ENCODE measurements around the gene CADM1. TPM values are rescaled to one million over a fixed set of nuclear protein-coding genes. Genes with fewer than 3 reads are reported as not detected.

Gene CADM1
- total RNA-seq, 1 donor from 2014 or later = 65.4 TPM

DNA sequence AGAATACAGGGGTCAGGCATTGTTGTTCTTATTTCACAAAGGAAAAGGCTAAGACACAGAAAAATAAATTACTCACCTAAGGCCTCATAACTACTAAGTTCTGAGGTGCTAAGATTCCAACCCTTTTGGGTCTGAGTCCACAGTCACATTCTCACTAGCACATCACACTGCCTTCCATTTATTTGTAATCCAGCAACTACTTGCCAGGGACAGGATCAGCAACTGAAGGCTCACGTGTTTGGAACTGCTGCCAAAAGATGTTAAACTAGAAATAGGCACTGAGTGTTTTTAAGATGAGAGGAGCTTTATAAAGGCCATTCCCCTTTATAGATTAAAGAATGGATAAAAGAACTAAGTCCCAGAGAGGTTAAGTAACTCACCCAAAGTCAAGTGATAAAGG lies 58.0 kb downstream of the CADM1 start:
- no peak for DNase-seq (ENCODE audit: low read depth)

DNA sequence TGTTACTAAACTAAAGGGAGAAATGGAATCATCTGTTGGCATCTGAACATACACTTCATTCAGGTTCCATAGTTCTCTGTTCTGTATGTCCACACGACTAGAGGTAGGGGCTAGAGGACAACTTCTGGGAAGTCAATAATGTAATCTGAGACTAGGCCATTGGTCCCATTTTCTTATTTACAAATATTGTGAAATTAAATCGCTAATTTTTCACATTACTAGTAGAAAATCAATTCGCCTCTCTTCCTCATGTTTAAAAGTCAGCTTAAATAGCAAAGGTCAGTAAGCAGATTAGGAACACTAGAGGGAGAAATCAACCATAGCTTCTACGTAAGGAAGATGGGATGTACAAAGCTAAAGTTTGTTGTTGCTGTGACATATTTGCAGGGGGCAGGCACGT lies 59.7 kb downstream of the CADM1 start:
- DNase-seq (ENCODE audit: low read depth) = no peak

DNA sequence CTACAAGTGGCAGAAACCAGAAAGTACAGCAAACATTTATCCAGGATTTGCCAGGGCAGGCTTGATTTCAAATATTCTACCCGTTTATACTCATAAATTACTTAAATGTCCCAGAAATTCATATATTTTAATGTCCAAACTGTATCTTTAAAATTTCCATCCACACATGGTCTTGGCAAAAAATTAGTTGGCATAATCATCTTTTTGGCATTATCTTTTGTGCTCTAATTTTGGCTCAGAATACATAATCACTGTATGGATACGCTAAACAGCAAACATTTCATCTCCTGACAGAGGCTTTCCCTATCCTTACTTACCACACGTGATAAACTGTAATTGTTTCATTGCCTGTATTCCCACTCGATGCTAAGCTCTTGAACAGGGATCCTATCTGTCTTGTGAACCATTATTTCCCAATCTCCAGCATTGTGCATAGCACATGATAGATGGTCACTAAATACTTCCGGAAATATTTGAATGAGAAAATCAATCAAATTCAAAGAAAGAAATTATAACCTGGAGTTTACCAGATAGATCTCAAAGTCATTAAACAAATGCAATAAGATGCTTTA lies 64.2 kb downstream of the CADM1 start:
- DNase-seq (ENCODE audit: low read depth) = no peak

DNA sequence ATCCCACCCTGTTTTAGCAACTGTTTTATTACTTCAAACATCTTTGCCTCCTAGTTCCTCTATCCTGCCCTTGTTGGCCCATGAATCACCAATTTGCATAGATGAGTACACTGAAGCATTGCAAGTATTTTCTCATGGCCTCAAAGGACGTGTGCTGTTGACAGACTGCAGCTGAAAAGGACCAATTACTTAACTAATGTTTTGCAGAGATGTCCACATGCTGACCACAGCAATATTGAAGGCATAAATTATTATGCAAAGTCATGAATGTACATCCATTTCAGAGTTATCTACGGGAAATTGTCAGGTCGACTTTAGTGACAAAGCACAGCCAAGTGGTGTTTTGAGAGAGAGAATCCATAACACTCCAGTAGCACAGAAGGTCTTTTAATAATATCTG lies 64.8 kb downstream of the CADM1 start:
- peak; percentile 80 for DNase-seq (ENCODE audit: low read depth)

DNA sequence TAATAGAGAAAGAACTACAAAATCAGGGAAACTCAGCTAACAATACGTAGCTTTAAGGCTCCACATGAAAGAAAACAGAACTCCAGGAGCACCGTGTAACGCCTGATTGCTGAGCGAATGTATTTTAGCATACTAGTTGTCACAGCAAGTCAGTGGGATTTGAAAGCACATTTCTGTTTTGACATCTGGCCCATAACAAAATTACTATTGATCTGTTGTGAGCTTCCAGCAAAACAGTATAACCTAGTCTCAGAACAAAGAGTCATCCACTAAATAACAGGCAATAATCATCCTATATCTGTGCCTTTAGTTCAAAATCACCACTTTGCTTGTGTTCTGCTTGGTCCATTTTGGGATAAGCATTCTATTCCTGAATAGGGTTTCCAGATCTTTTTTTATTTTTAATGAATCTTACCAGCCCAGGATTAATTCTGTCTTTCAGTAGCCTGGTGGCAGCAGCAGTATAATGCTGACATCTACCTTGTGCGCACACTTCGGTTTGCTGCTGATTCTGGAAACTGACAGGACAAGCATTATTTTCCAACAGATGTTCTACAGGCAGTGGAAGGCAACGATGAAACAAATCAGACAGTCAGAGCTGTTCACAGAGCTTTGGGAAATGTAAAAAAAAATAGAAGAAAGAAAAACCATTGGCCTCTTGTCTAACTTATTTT lies 66.2 kb downstream of the CADM1 start:
- no peak for DNase-seq (ENCODE audit: low read depth)

DNA sequence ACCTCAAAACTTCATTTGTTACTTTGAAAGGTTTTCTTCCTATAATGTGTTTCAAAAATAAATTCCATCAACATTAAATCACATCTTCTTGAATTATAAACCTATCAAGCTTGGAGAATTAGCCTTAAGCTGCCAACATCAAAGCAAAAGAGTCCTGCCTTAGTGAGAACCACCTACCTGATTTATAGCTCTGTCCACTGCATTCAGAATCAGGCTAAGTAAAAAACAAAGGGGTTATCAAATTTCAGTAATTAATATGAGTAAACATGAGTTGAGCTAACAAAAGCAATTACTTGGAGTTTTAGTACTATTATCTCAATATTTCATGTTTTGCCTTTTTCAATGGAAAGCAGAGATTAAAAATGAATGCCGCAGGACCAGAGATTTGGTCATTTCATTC lies 73.9 kb downstream of the CADM1 start:
- DNase-seq (ENCODE audit: low read depth) = no peak

DNA sequence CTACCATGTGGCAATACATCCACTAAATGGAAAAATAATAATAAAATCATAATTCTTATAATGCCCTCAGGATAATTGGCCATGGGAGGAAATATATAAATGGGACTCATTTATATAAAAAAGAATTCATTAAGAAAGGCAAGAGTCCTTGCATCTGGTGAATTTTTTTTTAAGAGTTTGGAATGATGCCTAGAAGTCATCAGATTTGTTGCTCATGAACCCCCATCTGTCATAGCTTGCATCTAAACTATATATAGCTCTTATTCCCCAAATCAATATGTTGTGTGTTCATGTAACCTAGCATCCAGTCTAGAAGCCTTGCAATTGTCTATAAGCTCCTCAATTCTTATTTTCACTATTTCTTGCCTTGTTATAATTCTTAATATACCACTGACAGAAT lies 75.9 kb downstream of the CADM1 start:
- no peak for DNase-seq (ENCODE audit: low read depth)

DNA sequence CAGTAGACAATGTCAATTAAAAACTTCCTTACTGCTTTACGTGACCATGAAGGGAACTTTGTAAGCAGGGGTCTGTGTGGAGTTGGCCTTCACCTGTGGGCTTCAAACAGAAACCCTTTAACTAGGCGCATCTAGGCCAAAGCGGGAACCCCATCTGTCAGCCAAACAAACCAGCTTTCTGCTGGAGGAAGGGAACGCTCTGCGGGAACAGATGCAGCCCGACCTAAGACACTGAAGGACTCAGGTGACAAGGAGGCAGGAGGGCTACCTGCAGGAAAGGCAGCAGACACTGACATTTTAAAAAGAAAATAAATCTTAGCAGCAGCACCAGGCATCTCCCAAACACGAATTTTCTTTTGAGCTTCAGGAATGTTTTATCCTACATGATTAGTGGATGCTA lies 78.4 kb downstream of the CADM1 start:
- no peak for DNase-seq (ENCODE audit: low read depth)

DNA sequence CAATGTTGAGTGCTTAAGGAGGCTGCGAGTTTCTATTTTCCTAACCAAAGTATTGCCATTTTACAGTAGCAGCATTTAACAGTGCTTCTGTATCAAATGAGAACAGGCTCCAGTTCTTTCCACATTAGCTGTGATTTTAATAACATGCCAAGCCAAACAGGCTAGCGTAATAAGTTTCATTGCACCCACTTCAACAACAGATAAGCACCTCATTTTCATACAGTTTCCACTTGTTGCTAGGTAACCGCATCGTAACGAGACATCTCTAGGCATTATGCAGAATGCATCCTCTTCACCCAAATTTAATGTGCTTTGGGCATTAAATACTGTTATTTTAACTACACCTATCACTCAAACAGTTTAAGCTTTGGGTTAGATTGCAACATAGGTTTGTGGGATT lies 79.0 kb downstream of the CADM1 start:
- no peak for DNase-seq (ENCODE audit: low read depth)

DNA sequence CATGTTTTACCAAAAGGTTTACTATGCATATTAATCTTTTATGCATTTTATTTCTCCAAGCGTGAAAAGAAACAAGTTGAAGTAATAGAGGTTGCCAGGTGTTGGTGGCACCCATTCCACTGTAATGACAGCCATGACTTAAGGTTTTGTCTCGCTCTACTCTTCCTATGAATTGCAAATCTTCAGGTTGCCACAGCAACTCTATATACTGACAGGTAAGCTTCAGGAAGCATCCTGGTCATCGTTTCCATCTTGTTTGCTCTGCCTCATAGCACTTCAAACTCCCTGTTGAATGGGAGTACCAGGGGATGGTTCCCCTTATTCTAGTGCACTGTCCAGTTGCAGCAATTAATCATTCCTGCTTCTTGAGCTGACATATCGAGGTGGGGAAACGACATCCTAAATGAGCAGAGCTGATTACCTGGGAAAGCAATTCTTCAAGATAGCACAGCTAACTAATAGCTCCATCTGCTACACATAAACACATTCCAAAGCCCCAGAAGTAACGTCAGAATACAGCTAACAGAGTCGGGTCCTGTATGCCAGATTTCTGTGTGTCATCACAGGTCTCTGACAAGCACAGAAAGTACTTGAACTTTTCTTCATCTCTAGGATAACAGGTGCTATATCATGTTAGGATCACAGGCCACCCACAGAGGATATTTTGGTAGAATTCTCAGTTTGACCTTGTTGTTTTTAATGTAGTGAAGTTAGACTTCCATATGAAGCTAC lies 80.3 kb downstream of the CADM1 start:
- DNase-seq (ENCODE audit: low read depth) = no peak

DNA sequence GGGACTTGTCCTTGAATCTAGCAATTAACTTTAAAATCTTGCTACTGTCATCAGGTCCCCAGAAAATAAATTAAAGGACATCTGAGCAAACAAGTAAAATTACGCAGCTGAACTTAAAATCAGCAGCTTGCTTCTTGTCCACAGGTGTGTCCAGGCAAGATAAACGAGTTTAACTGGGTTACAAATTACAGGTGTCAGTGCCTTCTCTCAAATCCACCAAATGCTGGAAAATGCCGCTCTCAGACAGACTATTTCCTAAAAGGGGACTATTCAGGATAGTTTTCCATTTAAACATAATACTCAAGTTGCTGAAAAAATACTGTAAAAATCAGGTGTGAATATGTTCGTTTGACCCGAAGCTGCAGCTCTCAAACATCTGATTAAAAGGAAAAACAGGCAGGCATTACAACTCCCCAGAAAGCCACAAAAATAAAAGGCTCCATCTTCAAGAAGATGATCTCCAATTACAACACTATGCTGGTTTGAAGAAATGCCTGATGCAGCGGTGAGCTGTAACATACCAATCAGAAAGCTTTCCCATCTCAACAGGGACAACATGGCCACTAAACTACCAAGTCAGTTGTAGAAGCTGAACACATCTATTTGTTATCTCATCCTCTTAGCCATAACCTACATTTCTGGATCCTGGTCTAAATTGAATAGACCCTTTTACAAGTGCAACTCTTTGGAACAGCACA lies 82.1 kb downstream of the CADM1 start:
- no peak for DNase-seq (ENCODE audit: low read depth)

DNA sequence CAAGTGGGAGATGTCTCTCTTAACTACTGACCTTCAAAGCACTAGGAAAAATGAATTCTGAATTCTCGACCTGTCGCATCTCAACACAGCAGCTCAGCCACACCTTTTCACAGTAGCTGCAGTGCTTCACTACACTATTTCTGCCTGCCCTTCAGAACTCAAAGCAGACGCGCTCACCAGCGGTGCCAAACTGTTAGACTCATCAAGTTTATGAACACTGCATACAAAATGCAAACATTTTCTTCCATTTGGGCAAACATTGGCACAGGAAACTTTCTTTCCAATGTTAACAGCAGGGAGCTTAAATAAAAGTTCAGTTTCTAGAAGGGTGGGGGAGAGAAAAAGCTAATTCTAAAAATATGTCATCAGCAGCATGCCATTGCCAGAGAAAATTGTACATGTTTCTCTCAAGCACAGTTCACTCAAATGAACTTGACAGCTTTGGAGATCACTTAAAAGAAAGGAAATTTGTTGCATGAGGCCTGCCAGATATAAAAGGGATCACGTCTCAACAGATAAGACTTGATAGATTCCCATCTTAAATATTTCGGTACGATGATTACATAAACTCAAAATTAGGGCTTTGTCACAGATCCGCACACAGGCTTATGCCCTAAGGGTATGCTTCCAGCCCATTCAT lies 82.7 kb downstream of the CADM1 start:
- no peak for DNase-seq (ENCODE audit: low read depth)

DNA sequence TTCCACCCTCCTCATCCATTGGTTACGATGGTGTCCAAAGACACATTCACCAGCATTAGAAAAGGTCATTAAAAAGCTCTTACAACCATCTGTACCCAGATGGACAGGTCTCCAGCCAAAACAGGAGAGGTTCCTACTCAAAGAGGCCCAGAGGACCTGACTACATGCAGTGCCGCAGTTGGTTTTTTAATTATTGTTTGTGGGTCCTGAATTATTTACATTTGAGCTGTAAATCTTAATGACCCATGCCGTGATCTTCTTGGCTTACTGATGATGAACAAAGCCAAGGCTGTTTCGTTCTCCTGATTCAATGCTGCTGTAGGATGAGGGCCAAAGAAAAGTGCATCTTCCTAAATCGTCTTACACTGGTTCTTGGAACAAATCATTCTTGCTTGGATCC lies 83.7 kb downstream of the CADM1 start:
- no peak for DNase-seq (ENCODE audit: low read depth)

DNA sequence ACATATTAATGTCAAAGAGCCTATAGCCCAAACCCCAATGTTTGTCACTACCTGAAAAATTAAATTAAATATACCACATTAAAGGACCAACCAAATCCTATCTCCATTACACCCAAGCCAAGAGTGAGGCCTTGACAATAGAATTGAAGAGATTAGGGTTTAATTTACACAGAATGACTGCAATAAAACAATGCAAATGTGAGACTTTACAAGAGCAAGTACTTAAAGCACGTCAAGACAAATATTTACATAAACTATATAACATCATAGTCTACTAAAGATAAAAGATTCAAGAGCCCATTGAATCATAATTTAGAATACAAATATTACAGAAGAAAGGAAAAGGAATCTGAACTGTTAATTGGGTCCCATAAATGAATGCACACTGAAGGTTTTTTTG lies 85.6 kb downstream of the CADM1 start:
- no peak for DNase-seq (ENCODE audit: low read depth)

DNA sequence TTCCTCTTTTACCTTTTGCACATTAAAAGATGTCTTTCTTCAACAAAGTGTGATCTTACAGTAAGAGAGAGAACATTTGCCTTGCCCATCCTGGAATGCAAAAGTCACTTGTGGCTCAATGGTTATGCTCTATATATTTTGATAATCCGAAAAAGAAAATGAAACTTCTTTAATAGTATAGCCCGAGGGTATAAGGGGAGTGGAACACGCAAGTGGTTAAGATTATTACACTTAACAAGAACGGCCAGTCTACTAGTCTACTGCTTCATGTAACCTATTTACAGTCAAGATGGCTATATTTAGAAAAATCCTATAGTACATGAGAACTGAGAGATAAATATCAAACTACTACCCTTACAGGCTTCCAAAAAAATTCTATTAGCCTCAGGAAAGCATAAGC lies 86.1 kb downstream of the CADM1 start:
- DNase-seq (ENCODE audit: low read depth) = no peak

DNA sequence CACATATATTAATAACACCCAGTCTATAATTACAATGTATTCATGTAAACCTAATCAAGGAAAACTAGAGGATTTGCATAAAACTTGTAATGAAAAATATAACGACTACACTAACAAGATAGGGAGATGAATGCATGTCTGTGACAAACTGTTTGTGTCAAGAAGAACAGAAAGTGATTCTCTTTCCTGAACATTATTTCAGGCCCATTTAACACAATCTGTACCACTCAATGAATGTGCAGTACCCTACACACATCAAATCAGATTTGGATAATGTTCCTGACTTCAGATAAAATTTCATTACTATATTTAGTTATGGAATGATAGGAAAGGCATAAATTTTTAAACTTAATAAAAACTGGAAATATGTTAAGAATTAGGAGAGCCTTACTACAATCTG lies 93.1 kb downstream of the CADM1 start:
- DNase-seq (ENCODE audit: low read depth) = no peak

DNA sequence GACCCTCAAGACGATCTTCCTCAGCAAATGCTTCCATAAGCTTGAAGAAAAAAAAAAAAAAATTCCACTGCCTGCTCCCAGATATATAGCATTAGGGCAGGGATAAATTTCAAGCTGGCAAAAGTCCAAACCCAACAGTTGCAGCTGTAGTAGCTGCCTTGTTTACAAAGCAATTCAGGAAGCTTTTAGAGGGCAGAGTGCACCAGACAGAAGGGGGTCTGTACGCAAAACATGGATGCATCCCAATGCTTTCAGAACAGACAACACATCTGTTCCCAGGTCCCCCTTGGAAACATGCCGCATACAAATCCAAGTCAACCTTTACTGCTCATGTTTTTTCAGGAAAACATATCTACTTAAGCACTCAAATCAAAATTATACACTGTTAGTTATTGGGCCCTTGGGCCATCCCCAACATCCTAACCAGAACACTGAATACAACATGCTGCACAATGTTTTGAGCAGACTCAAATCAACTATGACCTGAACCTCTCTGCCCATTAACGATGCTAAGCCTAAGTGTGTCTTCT lies 94.5 kb downstream of the CADM1 start:
- DNase-seq (ENCODE audit: low read depth) = peak; percentile 32

DNA sequence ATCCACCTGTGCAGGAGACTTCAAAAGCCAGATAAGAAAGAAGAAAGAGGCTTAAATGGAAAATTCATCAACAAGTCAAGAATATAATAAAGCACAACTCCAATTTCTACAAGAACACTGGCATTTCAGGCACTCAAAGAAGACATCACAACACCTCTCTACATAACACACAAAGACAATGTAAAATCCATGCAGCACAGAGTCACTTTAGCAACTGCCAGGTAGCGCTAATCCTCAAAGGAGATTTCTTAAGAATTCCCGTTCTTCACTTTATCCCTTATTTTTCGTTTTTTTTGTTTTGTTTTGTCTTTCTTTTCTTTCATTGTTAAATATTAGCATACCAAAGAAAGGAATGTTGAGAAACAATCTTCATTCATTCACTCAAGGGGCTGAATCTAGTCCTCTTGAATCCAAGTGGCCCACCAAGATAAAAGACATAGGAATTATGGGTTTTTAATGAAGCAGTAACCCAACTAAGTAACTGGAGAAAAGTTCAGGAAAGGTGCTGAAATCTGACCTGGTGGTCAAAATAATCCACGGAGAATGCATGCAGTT lies 95.0 kb downstream of the CADM1 start:
- no peak for DNase-seq (ENCODE audit: low read depth)

DNA sequence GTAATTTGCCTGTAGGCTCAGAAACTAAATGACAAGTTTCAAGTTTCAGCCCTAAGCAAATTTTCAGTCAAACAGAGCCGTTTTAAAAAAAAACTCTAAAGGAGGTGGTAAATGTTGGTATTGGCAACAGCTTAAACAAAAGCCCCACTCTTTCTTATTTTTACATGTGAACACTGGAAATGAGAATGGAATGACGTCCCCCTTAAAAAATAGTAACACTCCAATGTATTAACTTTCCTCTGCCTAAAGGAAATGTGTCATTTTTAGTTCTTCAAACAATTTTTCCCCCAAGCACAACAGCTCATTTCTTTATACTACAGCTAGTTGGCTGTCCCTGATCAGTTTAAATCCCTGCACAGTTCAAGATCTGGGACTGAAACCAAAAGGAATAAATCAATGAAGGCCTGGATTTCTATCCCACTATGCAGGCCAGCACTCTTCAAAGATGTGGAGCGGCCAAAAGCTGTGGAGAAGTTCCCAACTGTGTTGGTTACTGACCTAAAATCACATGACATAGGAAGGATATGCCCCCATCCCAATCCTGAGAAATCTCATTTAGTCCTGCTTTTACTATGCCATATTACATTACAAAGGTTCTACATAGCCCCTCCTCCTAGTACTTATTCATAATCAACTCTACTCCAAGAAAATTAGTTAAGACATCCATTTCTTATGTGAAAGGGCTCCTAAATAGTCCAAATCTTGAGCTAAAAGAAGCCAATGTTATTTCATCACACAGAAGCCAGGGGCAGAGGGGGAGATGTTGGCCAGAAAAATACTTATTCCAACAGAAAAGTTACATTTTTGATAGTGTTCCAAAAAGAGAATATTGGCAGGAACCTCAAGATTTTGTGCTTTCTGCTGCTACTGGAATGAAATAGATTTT lies 95.9 kb downstream of the CADM1 start:
- DNase-seq (ENCODE audit: low read depth) = no peak

DNA sequence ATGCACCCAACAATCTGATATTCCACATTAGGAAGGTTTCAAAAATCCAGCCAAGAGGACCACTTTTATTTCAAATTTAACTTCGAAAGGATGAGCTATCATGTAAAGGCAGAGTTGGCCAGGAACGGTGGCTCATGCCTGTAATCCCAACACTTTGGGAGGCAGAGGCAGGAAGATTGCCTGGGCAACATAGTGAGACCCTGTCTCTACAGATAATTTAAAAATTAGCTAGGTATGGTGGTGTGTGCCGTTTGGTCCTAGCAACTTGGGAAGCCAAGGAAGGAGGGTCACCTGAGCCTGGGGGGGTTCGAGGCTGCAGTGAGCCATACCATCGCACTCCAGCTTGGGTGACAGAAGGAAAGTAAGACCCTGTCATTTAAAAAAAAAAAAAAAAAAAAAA lies 96.7 kb downstream of the CADM1 start:
- DNase-seq (ENCODE audit: low read depth) = no peak

DNA sequence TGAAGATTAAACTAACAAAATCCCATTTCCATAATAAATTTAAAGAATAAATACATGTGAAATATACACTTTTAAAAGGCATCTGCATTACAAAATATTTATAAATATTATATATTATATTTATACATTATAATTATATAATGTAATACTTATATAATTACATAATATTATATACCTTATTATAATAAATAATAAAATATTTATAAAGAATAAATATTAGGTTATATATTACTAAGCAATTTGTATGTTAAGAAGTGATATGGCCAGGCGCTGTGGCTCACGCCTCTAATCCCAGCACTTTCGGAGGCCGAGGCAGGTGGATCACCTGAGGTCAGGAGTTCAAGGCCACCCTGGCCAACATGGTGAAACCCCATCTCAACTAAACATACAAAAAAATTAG lies 97.8 kb downstream of the CADM1 start:
- DNase-seq (ENCODE audit: low read depth) = no peak
